ENCODE results near the gene CAMTA1. TPM values are rescaled to one million over a fixed set of nuclear protein-coding genes. Genes with fewer than 3 reads are reported as not detected.

The CAMTA1 gene
- total and polyA plus RNA-seq, 3 experiments from 2014 or later = 60.2 to 79.0 (median 61.7) TPM

DNA sequence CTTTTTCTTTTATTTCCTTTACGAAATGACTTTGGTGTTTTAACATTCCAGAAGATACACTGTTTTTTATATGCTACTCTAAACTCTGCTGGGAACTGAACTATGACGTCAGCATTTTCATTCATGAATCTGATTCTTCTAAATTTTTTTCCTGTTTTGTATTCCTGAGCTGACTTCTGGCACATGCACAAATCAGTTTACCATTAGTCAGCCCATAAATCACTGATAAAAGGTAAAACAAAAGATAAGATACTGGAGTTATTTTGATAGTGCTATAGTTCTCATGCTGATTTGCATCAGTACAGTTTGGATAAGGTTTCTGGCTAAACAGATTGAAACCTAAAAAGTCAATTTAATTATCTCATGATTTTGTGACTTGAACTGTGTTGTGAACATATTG is 10.4 kb downstream of the CAMTA1 start:
- Histone ChIP-seq H3K36me3 (ENCODE audit: insufficient read depth, low read length) (no peaks in the 10 kb centered on the region), H3K27ac (ENCODE audit: low read depth, low read length) (no peak overlapping the region), H3K9me3 (ENCODE audit: low read length) (no peaks in the 10 kb centered on the region), H3K4me1 (ENCODE audit: insufficient read depth, low read length) (no peaks in the 10 kb centered on the region), H3K4me3 (ENCODE audit: low read length) (no peak overlapping the region), H3K27me3 (ENCODE audit: insufficient read depth, low read length, poor library complexity, severe bottlenecking) (no peaks in the 10 kb centered on the region)
- no peak overlapping the region for H3K27ac Mint-ChIP-seq
- CTCF ChIA-PET = no interaction called here
- POLR2A ChIA-PET = no interaction called here
- no peaks in the 10 kb centered on the region for H3K9me3 Mint-ChIP-seq
- H3K4me1 Mint-ChIP-seq = peaks cover 20 to 54% (median 49%) of the 10 kb centered on the region in 3 donors
- H3K36me3 Mint-ChIP-seq = peaks cover 0 to 37% (median 0%) of the 10 kb centered on the region in 3 donors
- no peak overlapping the region for H3K4me3 Mint-ChIP-seq
- H3K27me3 Mint-ChIP-seq = no peaks in the 10 kb centered on the region
- no peak for DNase-seq

DNA sequence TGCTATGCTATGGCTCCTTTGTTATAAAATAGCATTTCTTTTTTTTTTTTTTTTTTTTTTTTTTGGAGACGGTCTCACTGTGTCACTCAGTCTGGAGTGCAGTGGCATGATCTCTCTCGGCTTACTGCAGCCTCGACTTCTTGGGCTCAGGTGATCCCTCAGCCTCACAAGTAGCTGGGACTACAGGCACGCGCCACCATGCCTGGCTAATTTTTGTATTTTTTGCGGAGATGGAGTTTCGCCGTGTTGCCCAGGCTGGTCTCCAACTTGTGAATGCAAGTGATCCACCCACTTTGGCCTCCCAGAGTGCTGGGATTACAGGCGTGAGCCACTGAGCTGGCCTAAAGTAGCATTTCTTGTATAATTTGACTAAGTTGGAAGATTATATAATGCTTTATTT is 10.8 kb downstream of the CAMTA1 start:
- no peaks in the 10 kb centered on the region for H3K4me1 ChIP-seq (ENCODE audit: insufficient read depth, low read length)
- H3K9me3 ChIP-seq (ENCODE audit: low read length) = no peaks in the 10 kb centered on the region
- ChIA-PET CTCF (no interaction called here), POLR2A (no interaction called here)
- no peak for DNase-seq
- Mint-ChIP-seq H3K4me3 (no peak overlapping the region), H3K9me3 (no peaks in the 10 kb centered on the region), H3K27ac (no peak overlapping the region), H3K36me3 (peaks cover 0 to 36% (median 0%) of the 10 kb centered on the region in 3 donors), H3K4me1 (peaks cover 18 to 54% (median 50%) of the 10 kb centered on the region in 3 donors), H3K27me3 (no peaks in the 10 kb centered on the region)
- no peak overlapping the region for H3K4me3 ChIP-seq (ENCODE audit: low read length)
- no peak overlapping the region for H3K27ac ChIP-seq (ENCODE audit: low read depth, low read length)
- H3K27me3 ChIP-seq (ENCODE audit: insufficient read depth, low read length, poor library complexity, severe bottlenecking) = no peaks in the 10 kb centered on the region
- no peaks in the 10 kb centered on the region for H3K36me3 ChIP-seq (ENCODE audit: insufficient read depth, low read length)

DNA sequence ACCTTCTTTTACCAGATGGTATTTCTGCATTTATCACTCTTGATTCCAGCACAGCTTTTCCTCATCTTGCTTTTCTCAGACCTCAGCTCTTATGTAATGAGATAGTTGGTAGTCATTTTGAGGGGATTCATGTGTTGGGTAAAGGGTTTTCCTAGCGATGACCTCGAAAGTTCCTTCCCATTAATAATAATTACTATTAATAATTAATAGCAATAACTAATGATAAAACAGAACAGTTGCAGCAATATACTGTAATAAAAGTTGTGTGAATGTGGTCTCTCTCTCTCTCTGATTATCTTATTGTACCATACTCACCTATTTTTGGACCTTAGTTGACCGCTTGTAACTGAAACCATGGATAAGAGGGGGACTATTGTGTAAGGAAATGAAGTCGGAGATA is 14.2 kb downstream of the CAMTA1 start:
- Mint-ChIP-seq H3K27me3 (peaks cover 0 to 2% of the 10 kb centered on the region in 2 donors), H3K4me3 (no peak overlapping the region), H3K4me1 (peaks cover 26 to 51% (median 43%) of the 10 kb centered on the region in 3 donors), H3K27ac (no peak overlapping the region), H3K9me3 (no peaks in the 10 kb centered on the region), H3K36me3 (peaks cover 0 to 22% (median 0%) of the 10 kb centered on the region in 3 donors)
- DNase-seq = no peak
- Histone ChIP-seq H3K36me3 (ENCODE audit: insufficient read depth, low read length) (no peaks in the 10 kb centered on the region), H3K4me3 (ENCODE audit: low read length) (no peak overlapping the region), H3K9me3 (ENCODE audit: low read length) (no peaks in the 10 kb centered on the region), H3K27ac (ENCODE audit: low read depth, low read length) (no peak overlapping the region), H3K27me3 (ENCODE audit: insufficient read depth, low read length, poor library complexity, severe bottlenecking) (no peaks in the 10 kb centered on the region), H3K4me1 (ENCODE audit: insufficient read depth, low read length) (no peaks in the 10 kb centered on the region)
- ChIA-PET CTCF (no interaction called here), POLR2A (no interaction called here)

DNA sequence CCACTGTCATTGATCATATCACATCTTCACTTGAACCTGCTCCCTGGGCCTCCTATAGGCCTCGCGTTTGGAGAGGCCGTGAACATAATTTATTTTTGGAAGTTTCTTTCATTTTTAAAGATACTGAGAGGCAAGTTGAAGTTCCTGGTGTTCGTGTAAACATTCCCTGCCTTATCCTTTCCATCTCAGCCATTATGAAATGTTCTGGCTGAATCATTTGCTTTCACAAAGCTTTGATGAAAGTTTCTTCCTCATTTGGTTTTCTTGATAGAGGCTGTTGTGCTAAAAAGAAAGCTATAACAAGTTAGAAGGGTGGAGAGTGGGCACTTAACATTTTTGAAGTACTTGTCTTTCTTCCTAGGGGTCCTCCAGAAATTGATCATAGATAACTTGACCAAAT is 15.5 kb downstream of the CAMTA1 start:
- Mint-ChIP-seq H3K4me3 (no peak overlapping the region), H3K36me3 (peaks cover 0 to 15% (median 0%) of the 10 kb centered on the region in 3 donors), H3K4me1 (peaks cover 35 to 42% (median 40%) of the 10 kb centered on the region in 3 donors), H3K27ac (no peak overlapping the region), H3K9me3 (no peaks in the 10 kb centered on the region), H3K27me3 (peaks cover 0 to 2% of the 10 kb centered on the region in 2 donors)
- Histone ChIP-seq H3K4me1 (ENCODE audit: insufficient read depth, low read length) (peaks cover 11% of the 10 kb centered on the region), H3K36me3 (ENCODE audit: insufficient read depth, low read length) (no peaks in the 10 kb centered on the region), H3K9me3 (ENCODE audit: low read length) (no peaks in the 10 kb centered on the region), H3K4me3 (ENCODE audit: low read length) (no peak overlapping the region), H3K27ac (ENCODE audit: low read depth, low read length) (no peak overlapping the region), H3K27me3 (ENCODE audit: insufficient read depth, low read length, poor library complexity, severe bottlenecking) (no peaks in the 10 kb centered on the region)
- CTCF ChIA-PET = no interaction called here
- POLR2A ChIA-PET = no interaction called here
- no peak for DNase-seq

DNA sequence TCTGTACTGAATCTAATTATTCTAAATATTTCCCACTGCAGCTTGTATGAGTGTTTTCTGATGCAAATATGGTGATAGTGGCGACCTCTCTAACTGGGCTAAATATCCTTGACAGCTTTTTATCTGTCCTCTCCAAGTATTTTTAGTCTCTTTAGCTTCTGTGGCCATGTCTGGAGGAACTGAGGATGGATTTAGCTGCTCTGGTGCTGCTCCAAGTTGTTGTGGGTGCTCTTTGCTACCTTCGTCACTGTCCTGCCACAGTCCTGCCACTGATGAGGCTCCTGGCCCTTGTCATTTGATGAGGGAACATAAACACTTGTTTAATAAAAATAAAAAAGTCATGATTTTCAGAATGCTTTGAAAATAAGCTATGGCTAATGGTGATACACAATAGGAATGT is 15.9 kb downstream of the CAMTA1 start:
- Histone ChIP-seq H3K27me3 (ENCODE audit: insufficient read depth, low read length, poor library complexity, severe bottlenecking) (no peaks in the 10 kb centered on the region), H3K36me3 (ENCODE audit: insufficient read depth, low read length) (no peaks in the 10 kb centered on the region), H3K27ac (ENCODE audit: low read depth, low read length) (no peak overlapping the region), H3K4me1 (ENCODE audit: insufficient read depth, low read length) (peaks cover 15% of the 10 kb centered on the region), H3K9me3 (ENCODE audit: low read length) (no peaks in the 10 kb centered on the region), H3K4me3 (ENCODE audit: low read length) (no peak overlapping the region)
- ChIA-PET POLR2A (no interaction called here), CTCF (no interaction called here)
- no peak for DNase-seq
- H3K36me3 Mint-ChIP-seq = peaks cover 0 to 14% (median 0%) of the 10 kb centered on the region in 3 donors
- H3K4me1 Mint-ChIP-seq = peaks cover 40 to 42% (median 40%) of the 10 kb centered on the region in 3 donors
- peaks cover 0 to 2% of the 10 kb centered on the region in 2 donors for H3K27me3 Mint-ChIP-seq
- no peaks in the 10 kb centered on the region for H3K9me3 Mint-ChIP-seq
- no peak overlapping the region for H3K4me3 Mint-ChIP-seq
- H3K27ac Mint-ChIP-seq = peak overlapping the region in 1 of 8 donors; percentile 23

DNA sequence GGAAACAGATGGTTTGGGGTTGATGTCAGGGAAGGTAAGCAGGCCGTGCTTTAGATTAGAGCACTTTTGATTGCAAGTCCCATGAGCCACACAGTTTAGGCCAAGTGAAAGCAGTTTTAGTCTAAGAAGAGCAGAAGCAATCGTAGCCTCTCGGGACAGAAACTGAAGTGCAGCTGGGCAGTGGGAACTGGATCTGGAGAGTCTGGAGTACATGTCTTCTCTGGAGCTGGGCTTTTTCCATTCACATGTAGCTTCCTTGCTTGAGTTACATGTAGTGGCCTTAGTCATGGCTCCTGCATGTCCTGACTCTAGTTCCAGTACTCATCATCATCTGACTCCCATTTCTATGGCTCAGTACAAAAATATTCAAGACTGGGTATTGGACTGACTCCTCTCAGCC is 16.7 kb downstream of the CAMTA1 start:
- no peak for DNase-seq
- peak overlapping the region in 2 of 8 donors; percentile 5 to 77 for H3K27ac Mint-ChIP-seq
- H3K36me3 Mint-ChIP-seq = peaks cover 0 to 9% (median 0%) of the 10 kb centered on the region in 3 donors
- Histone ChIP-seq H3K4me1 (ENCODE audit: insufficient read depth, low read length) (peaks cover 19% of the 10 kb centered on the region), H3K36me3 (ENCODE audit: insufficient read depth, low read length) (no peaks in the 10 kb centered on the region), H3K27ac (ENCODE audit: low read depth, low read length) (no peak overlapping the region), H3K9me3 (ENCODE audit: low read length) (no peaks in the 10 kb centered on the region), H3K27me3 (ENCODE audit: insufficient read depth, low read length, poor library complexity, severe bottlenecking) (no peaks in the 10 kb centered on the region), H3K4me3 (ENCODE audit: low read length) (no peak overlapping the region)
- peaks cover 0 to 2% of the 10 kb centered on the region in 2 donors for H3K27me3 Mint-ChIP-seq
- ChIA-PET CTCF (no interaction called here), POLR2A (no interaction called here)
- no peak overlapping the region for H3K4me3 Mint-ChIP-seq
- H3K9me3 Mint-ChIP-seq = no peaks in the 10 kb centered on the region
- peaks cover 37 to 40% (median 38%) of the 10 kb centered on the region in 3 donors for H3K4me1 Mint-ChIP-seq

DNA sequence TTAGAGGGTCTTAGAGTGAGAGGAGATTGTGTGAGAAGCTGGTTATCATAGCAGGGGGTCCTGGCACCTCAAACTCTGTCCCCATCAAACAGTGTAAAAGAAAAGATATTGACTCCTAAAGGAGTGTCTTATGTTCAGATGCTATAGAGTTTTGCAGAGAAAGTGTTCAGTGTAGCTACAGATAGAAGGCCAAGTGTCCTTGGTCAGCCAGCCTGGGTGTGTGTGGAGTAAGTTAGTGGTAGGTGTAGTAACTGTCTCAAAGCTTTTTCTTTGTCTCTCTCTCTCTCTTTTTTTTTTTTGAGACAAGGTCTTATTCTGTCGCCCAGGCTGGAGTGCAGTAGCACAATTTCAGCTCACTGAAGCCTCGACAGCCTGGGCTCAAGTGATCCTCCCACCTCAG is 17.2 kb downstream of the CAMTA1 start:
- H3K4me1 Mint-ChIP-seq = peaks cover 35 to 40% (median 36%) of the 10 kb centered on the region in 3 donors

DNA sequence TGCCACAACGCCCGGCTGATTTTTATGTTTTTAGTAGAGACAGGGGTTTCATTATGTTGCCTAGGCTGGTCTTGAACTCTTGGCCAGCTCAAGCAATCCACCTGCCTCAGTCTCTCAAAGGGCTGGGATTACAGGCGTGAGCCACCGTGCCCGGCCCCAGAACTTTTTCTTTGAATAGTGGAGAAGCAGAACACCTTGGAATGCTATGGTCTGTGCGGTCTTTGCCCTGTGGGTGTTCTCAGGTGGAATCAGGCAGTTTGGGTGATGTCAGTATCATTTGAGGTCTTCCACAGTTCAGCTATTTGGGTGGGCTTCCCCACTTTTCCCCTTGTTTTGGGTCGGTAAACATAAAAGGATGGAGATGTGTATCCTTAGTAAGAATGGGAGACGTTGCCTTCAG is 17.6 kb downstream of the CAMTA1 start:
- Histone ChIP-seq H3K36me3 (ENCODE audit: insufficient read depth, low read length) (no peaks in the 10 kb centered on the region), H3K27me3 (ENCODE audit: insufficient read depth, low read length, poor library complexity, severe bottlenecking) (no peaks in the 10 kb centered on the region), H3K9me3 (ENCODE audit: low read length) (no peaks in the 10 kb centered on the region), H3K4me3 (ENCODE audit: low read length) (no peak overlapping the region), H3K4me1 (ENCODE audit: insufficient read depth, low read length) (peaks cover 19% of the 10 kb centered on the region), H3K27ac (ENCODE audit: low read depth, low read length) (no peak overlapping the region)
- Mint-ChIP-seq H3K27me3 (peaks cover 0 to 2% of the 10 kb centered on the region in 2 donors), H3K27ac (no peak overlapping the region), H3K9me3 (no peaks in the 10 kb centered on the region), H3K4me1 (peaks cover 35 to 40% (median 36%) of the 10 kb centered on the region in 3 donors), H3K36me3 (peaks cover 0 to 8% (median 0%) of the 10 kb centered on the region in 3 donors), H3K4me3 (no peak overlapping the region)
- ChIA-PET POLR2A (no interaction called here), CTCF (no interaction called here)
- no peak for DNase-seq

More for the DNA sequence above, 17.2 kb downstream of the CAMTA1 start:
- ChIA-PET POLR2A (no interaction called here), CTCF (no interaction called here)
- Histone ChIP-seq H3K4me3 (ENCODE audit: low read length) (no peak overlapping the region), H3K9me3 (ENCODE audit: low read length) (no peaks in the 10 kb centered on the region), H3K36me3 (ENCODE audit: insufficient read depth, low read length) (no peaks in the 10 kb centered on the region), H3K27me3 (ENCODE audit: insufficient read depth, low read length, poor library complexity, severe bottlenecking) (no peaks in the 10 kb centered on the region), H3K27ac (ENCODE audit: low read depth, low read length) (no peak overlapping the region), H3K4me1 (ENCODE audit: insufficient read depth, low read length) (peaks cover 19% of the 10 kb centered on the region)
- Mint-ChIP-seq H3K4me3 (no peak overlapping the region), H3K27ac (peak overlapping the region in 2 of 8 donors; percentile 5 to 77), H3K36me3 (peaks cover 0 to 8% (median 0%) of the 10 kb centered on the region in 3 donors), H3K27me3 (peaks cover 0 to 2% of the 10 kb centered on the region in 2 donors), H3K9me3 (no peaks in the 10 kb centered on the region)
- DNase-seq = no peak

All from CD8-positive, alpha-beta memory T cell (primary cell).